GM13977 (cell line): ENCODE measurements around the gene DCLK1.

Source experiments
- DNase-seq: peaks from one replicate; pipeline ENCODE4 v3.0.0; 2012; ENCODE audit warnings: low spot score
- CTCF ChIP-seq: IDR thresholded peaks from 2 replicates; pipeline ENCODE4 v1.5.1; 2012; ENCODE audit warnings: mild to moderate bottlenecking, control low read depth; ENCODE audit not compliant: insufficient read depth; ENCODE audit errors: extremely low read depth, missing control alignments
- in situ Hi-C: fragments of 300-500 bp; cut with MboI; formaldehyde crosslinking; loops from one replicate; pipeline ENCODE4 v1.12.0; 2022; ENCODE audit warnings: low sequenced_read_pairs, low pct_unique_long_range_greater_than_20kb, mixed read lengths, inconsistent platforms; ENCODE audit not compliant: unreplicated experiment

Gene DCLK1

GRCh38 chr13:36133950-36134626 lies 2.9 kb upstream of the DCLK1 start:
- in situ Hi-C loops = no loop called here
- no peak for TF ChIP-seq CTCF
- no peak for DNase-seq

- in situ Hi-C loops = no loop called here
- no peak for DNase-seq
- TF ChIP-seq CTCF = no peak
Observed at GRCh38 chr13:36132376-36132775, 1.2 kb upstream of the DCLK1 start.

GRCh38 chr13:36131931-36132297 lies 732 bp upstream of the DCLK1 start:
- in situ Hi-C loops = no loop called here
- TF ChIP-seq CTCF = no peak
- no peak for DNase-seq

GRCh38 chr13:36130552-36131221 lies 495 bp downstream of the DCLK1 start:
- no peak for DNase-seq
- in situ Hi-C loops = no loop called here
- TF ChIP-seq CTCF = no peak

- TF ChIP-seq CTCF = no peak
- in situ Hi-C loops = no loop called here
- no peak for DNase-seq
Observed at GRCh38 chr13:36130193-36130551, 1.0 kb downstream of the DCLK1 start.

- in situ Hi-C loops = no loop called here
- no peak for DNase-seq
- TF ChIP-seq CTCF = no peak
Observed at GRCh38 chr13:36129539-36129938, 1.6 kb downstream of the DCLK1 start.
